HL-60 (cell line): ENCODE results near the gene PAK5.

ENCODE experiments used
- CTCF ChIP-seq: IDR thresholded peaks from one replicate; pipeline ENCODE4 v1.5.1; 2011; ENCODE audit warnings: low read length, control low read depth, inconsistent platforms; ENCODE audit not compliant: insufficient read depth
- POLR2AphosphoS5 ChIP-seq: IDR thresholded peaks from 2 replicates; pipeline ENCODE4 v1.6.1; 2012; ENCODE audit warnings: low read depth

GRCh38 chr20:9520086-9520485 is 318.8 kb downstream of the PAK5 start:
- no peak for TF ChIP-seq CTCF
- TF ChIP-seq POLR2AphosphoS5 = no peak
